IPS-18a (cell line): ENCODE measurements around the gene TTI1.
A peak's percentile ranks its signal among the peaks of the same experiment; 100 is the strongest.
"Not testable (repeated sequence)": the region's sequence is repeated elsewhere in the genome, so short reads cannot be mapped to it uniquely, and the experiment has no call there.

ENCODE experiments used
- H3K27ac ChIP-seq: one replicate; pipeline ENCODE4 v1.5.1; 2013; ENCODE audit warnings: low read length
- H3K27me3 ChIP-seq: one replicate; pipeline ENCODE4 v1.6.1; 2013; ENCODE audit warnings: mild to moderate bottlenecking, low read length; ENCODE audit not compliant: control insufficient read depth, insufficient read depth
- H3K36me3 ChIP-seq: one replicate; pipeline ENCODE4 v1.6.1; 2013; ENCODE audit warnings: low read depth, low read length; ENCODE audit not compliant: control insufficient read depth
- H3K4me1 ChIP-seq: one replicate; pipeline ENCODE4 v1.6.1; 2013; ENCODE audit warnings: low read depth, low read length; ENCODE audit not compliant: control insufficient read depth
- H3K4me3 ChIP-seq: one replicate; pipeline ENCODE4 v1.5.1; 2013; ENCODE audit warnings: low read length
- H3K9ac ChIP-seq: one replicate; pipeline ENCODE4 v1.6.1; 2013; ENCODE audit warnings: mild to moderate bottlenecking, low read length, moderate library complexity
- H3K9me3 ChIP-seq: one replicate; pipeline ENCODE4 v1.6.1; 2013; ENCODE audit warnings: low read depth, low read length; ENCODE audit not compliant: control insufficient read depth

Gene TTI1

DNA sequence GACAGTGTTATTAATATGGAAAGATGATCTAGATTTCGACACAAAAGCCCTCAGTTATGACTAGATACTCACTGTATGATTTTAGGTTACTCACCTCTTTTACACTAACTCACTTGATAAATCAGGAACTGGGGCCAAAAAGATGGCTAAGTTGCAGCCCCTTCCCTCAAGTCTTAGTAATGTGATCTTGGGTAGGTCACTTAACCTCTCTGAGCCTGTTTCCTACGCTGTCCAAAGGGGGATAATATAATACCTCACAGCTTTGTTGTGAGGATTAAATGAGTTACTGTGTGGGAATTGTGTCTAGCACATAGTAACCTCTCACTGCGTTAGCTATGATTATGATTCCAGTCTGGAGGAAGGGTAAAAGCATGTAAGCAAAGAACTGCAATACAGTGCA, 1.3 kb downstream of the TTI1 start:
- peak overlapping the region; percentile 93 for H3K9ac ChIP-seq
- H3K27me3 ChIP-seq: no peaks in the 10 kb centered on the region
- H3K9me3 ChIP-seq: no peaks in the 10 kb centered on the region
- peaks cover 23% of the 10 kb centered on the region for H3K4me1 ChIP-seq
- peak overlapping the region; percentile 85 for H3K4me3 ChIP-seq
- H3K27ac ChIP-seq: no peak overlapping the region
- H3K36me3 ChIP-seq: peaks cover 14% of the 10 kb centered on the region

- no peak overlapping the region for H3K27ac ChIP-seq
- no peaks in the 10 kb centered on the region for H3K36me3 ChIP-seq
- H3K27me3 ChIP-seq: no peaks in the 10 kb centered on the region
- no peak overlapping the region for H3K9ac ChIP-seq
- H3K9me3 ChIP-seq: no peaks in the 10 kb centered on the region
- H3K4me3 ChIP-seq: no peak overlapping the region
- H3K4me1 ChIP-seq: peaks cover 15% of the 10 kb centered on the region
Observed at GRCh38 chr20:38029453-38029852, 3.8 kb downstream of the TTI1 start.

- peaks cover 7% of the 10 kb centered on the region for H3K4me1 ChIP-seq
- H3K4me3 ChIP-seq: no peak overlapping the region
- no peaks in the 10 kb centered on the region for H3K9me3 ChIP-seq
- no peak overlapping the region for H3K27ac ChIP-seq
- no peak overlapping the region for H3K9ac ChIP-seq
- H3K27me3 ChIP-seq: no peaks in the 10 kb centered on the region
- H3K36me3 ChIP-seq: no peaks in the 10 kb centered on the region
Observed at GRCh38 chr20:38024496-38024895, 8.8 kb downstream of the TTI1 start.

DNA sequence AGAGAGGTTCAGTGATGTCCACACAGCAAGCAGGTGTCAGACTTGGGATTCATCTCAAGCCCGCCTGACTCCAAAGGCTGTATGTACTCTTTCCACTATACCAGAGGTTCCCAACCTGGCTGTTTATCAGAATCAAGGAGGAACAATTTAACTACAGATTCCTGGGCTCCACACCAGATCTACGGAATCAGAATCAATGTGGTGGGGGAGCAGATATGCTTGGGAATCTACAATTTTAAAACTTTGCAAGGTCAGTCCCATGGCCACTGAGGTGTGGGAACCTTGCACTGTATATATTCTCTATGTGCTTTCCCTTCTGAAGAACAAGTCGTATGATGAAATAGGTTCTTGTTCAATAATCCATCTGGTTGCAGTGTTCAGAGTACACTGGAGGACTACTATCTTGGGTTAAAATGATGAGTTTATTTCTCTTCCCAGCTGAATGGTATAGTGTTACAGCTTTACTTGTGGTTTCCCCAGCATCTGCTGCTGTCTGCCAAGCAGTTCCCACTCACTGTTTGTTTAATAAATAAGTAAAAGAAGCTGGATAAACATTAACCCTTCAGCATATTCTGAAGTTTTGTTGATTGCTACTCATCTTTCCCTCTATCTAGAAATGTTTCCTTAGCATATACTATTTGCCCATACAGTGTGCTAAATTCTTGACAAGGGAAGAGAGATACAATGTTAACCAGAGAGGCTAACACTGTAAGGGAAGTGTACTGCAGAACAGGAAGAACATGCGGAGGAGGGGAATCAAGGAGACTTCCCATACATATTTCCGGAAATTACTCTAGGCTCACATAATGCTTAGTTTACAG, 9.9 kb downstream of the TTI1 start:
- Histone ChIP-seq H3K27ac (no peak overlapping the region), H3K9me3 (peaks cover 2% of the 10 kb centered on the region), H3K27me3 (no peaks in the 10 kb centered on the region), H3K4me1 (peaks cover 7% of the 10 kb centered on the region), H3K36me3 (peaks cover 6% of the 10 kb centered on the region), H3K9ac (no peak overlapping the region), H3K4me3 (no peak overlapping the region)

DNA sequence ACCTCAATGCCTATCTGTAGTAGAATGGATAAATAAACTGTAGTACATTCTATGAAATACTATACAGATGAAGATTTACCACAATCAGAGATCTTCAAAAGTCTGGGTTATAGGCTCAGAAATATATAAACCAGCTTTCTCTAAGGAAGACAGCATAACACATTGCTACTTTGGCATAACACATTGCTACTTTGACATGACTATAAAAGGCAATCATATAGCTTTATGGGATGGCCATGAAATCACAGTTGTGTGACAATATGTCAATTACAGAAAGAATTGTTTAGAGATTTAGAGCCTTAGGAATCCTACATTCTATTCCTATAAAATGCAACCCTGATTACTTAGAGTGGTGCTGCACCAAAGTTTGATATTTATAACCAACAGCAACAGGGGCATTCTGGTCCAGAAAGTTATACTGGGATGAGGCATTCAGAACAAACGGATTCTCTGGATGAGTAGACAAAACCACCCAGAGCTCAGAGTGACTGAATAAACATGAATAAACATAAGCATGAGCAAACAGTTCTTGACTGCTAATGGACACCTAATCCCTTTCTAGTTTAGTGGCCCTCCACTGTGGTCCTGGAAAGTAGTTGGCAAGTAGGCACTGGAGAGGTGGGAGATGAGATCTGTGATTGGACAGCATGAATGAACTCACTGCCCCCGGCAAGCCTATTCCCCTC, 12.0 kb downstream of the TTI1 start:
- Histone ChIP-seq H3K4me3 (no peak overlapping the region), H3K9ac (no peak overlapping the region), H3K27ac (no peak overlapping the region), H3K4me1 (no peaks in the 10 kb centered on the region), H3K9me3 (peaks cover 12% of the 10 kb centered on the region), H3K27me3 (no peaks in the 10 kb centered on the region), H3K36me3 (peaks cover 19% of the 10 kb centered on the region)

- Histone ChIP-seq H3K4me3 (no peak overlapping the region), H3K4me1 (no peaks in the 10 kb centered on the region), H3K9me3 (peaks cover 12% of the 10 kb centered on the region), H3K9ac (no peak overlapping the region), H3K27ac (no peak overlapping the region), H3K36me3 (peaks cover 30% of the 10 kb centered on the region), H3K27me3 (no peaks in the 10 kb centered on the region)
Observed at GRCh38 chr20:38018385-38018784, 14.9 kb downstream of the TTI1 start.

DNA sequence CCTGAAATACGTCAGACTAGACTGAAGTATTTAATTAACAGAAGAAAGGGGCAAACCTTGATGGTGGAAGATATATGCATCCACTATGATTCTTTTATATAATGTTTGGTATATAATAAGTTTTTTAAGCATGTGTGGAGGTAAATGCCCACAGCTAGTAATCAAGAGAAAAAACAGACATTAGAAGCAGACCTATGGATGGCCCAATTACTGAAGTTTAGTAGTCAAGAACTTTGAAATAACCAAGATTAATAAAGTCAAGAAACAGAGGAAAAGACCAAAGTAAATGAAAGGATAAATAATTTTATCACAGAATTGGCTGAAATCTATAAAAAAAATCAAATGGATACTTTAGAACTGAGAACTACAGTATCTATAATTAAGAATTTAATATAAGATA, 15.3 kb downstream of the TTI1 start:
- Histone ChIP-seq H3K27ac (no peak overlapping the region), H3K27me3 (no peaks in the 10 kb centered on the region), H3K4me3 (no peak overlapping the region), H3K36me3 (peaks cover 35% of the 10 kb centered on the region), H3K9me3 (peaks cover 12% of the 10 kb centered on the region), H3K9ac (no peak overlapping the region), H3K4me1 (no peaks in the 10 kb centered on the region)

- H3K4me1 ChIP-seq: no peaks in the 10 kb centered on the region
- H3K27me3 ChIP-seq: no peaks in the 10 kb centered on the region
- peaks cover 12% of the 10 kb centered on the region for H3K9me3 ChIP-seq
- no peak overlapping the region for H3K27ac ChIP-seq
- peaks cover 56% of the 10 kb centered on the region for H3K36me3 ChIP-seq
- no peak overlapping the region for H3K4me3 ChIP-seq
- H3K9ac ChIP-seq: no peak overlapping the region
Observed at GRCh38 chr20:38013887-38014286, 19.4 kb downstream of the TTI1 start.

GRCh38 chr20:38012332-38012731, 20.9 kb downstream of the TTI1 start:
- Histone ChIP-seq H3K9ac (no peak overlapping the region), H3K4me3 (no peak overlapping the region), H3K27ac (no peak overlapping the region), H3K36me3 (peaks cover 45% of the 10 kb centered on the region), H3K4me1 (no peaks in the 10 kb centered on the region), H3K27me3 (no peaks in the 10 kb centered on the region), H3K9me3 (no peaks in the 10 kb centered on the region)

DNA sequence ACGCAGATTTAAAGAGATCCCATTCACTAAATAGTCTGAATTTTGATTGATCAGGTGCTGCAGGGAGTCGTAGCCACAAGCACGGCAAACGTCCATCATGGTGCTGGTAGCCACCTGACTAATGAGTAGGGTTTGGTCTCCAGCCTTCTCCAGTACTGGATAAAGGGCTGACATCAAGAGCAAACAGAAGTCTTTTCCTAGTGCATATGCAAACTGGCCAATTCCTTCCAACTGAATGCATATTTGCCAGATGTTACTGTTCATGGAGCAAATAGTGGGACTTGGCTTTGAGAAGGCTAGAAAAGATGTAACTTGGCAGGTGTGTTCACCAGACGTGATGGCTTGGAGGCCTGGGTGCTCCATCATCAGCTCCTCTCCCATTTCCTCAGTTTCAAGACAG, 21.6 kb downstream of the TTI1 start:
- peaks cover 38% of the 10 kb centered on the region for H3K36me3 ChIP-seq
- H3K4me1 ChIP-seq: no peaks in the 10 kb centered on the region
- H3K27ac ChIP-seq: no peak overlapping the region
- H3K9me3 ChIP-seq: no peaks in the 10 kb centered on the region
- H3K27me3 ChIP-seq: no peaks in the 10 kb centered on the region
- H3K9ac ChIP-seq: no peak overlapping the region
- H3K4me3 ChIP-seq: no peak overlapping the region

GRCh38 chr20:38009416-38009815, 23.8 kb downstream of the TTI1 start:
- H3K27ac ChIP-seq, H3K9ac ChIP-seq, H3K9me3 ChIP-seq, H3K4me1 ChIP-seq, H3K27me3 ChIP-seq, H3K4me3 ChIP-seq: not testable (repeated sequence)
- peaks cover 46% of the 10 kb centered on the region for H3K36me3 ChIP-seq
